Glutamatergic neuron (in vitro differentiated cells): ENCODE data around the gene POLD1. TPM values are rescaled to one million over a fixed set of nuclear protein-coding genes. Genes with fewer than 3 reads are reported as not detected.
A peak's percentile ranks its signal among the peaks of the same experiment; 100 is the strongest.

Source experiments
- DNase-seq: peaks from one replicate; pipeline ENCODE4 v3.0.0; 2022
- H3K27ac Mint-ChIP-seq: one replicate; pipeline ENCODE4 v1.8.0; 2020; ENCODE audit warnings: mild to moderate bottlenecking, mixed read lengths, inconsistent platforms; ENCODE audit not compliant: unreplicated experiment
- H3K27me3 Mint-ChIP-seq: one replicate; pipeline ENCODE4 v1.8.0; 2020; ENCODE audit warnings: mild to moderate bottlenecking, moderate library complexity, mixed read lengths, inconsistent platforms; ENCODE audit not compliant: unreplicated experiment
- H3K36me3 Mint-ChIP-seq: one replicate; pipeline ENCODE4 v1.8.0; 2020; ENCODE audit warnings: mild to moderate bottlenecking, mixed read lengths, inconsistent platforms; ENCODE audit not compliant: unreplicated experiment
- H3K4me1 Mint-ChIP-seq: one replicate; pipeline ENCODE4 v1.8.0; 2020; ENCODE audit warnings: mild to moderate bottlenecking, low read depth, mixed read lengths, inconsistent platforms; ENCODE audit not compliant: unreplicated experiment
- H3K4me3 Mint-ChIP-seq: one replicate; pipeline ENCODE4 v1.8.0; 2020; ENCODE audit warnings: mild to moderate bottlenecking, mixed read lengths, inconsistent platforms; ENCODE audit not compliant: unreplicated experiment
- H3K9me3 Mint-ChIP-seq: one replicate; pipeline ENCODE4 v1.8.0; 2020; ENCODE audit warnings: mild to moderate bottlenecking, moderate library complexity, mixed read lengths, inconsistent platforms; ENCODE audit not compliant: unreplicated experiment
- total RNA-seq: library from RNA; stranded (reverse); fragmentation: NEBNext Ultra II Directional; extraction: Animal tissue kit (Norgen Biotek cat#: 25700); gene quantifications from one replicate; pipeline ENCODE4 v1.2.1, GENCODE V29; 2021; ENCODE audit not compliant: unreplicated experiment
- TF ChIP-seq, protein P1 (sequence below): fragments of 200-600 bp; sonication (generic); IDR thresholded peaks from one replicate; pipeline ENCODE4 v1.5.0; 2021; ENCODE audit not compliant: partially characterized antibody, unreplicated experiment

Gene POLD1
- total RNA-seq, 1 donor from 2014 or later: 38.9 TPM

DNA sequence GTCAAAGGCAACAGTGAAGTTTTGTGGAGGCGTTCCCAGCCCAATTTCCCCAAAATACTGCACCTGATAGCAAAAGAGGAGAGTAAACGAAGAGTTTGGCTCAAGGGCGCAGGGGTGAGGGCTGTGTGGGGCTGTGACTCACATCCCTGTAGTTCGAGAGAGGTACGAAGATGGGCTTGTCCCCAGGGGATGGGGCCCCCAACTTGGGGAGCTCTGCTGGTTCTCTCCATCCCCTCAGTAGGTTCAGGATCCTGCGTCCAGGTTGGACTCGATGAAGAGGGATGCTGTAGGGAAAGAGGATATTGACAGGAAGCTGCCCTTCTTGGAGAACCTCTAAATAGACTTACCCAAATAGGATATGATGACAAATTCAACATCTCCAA, 22.1 kb upstream of the POLD1 start:
- Mint-ChIP-seq H3K36me3 (no peaks in the 10 kb centered on the region), H3K4me3 (no peak overlapping the region), H3K9me3 (peaks cover 7% of the 10 kb centered on the region), H3K4me1 (no peaks in the 10 kb centered on the region), H3K27me3 (peaks cover 5% of the 10 kb centered on the region), H3K27ac (no peak overlapping the region)
- DNase-seq: no peak
- TF ChIP-seq, protein P1, sequence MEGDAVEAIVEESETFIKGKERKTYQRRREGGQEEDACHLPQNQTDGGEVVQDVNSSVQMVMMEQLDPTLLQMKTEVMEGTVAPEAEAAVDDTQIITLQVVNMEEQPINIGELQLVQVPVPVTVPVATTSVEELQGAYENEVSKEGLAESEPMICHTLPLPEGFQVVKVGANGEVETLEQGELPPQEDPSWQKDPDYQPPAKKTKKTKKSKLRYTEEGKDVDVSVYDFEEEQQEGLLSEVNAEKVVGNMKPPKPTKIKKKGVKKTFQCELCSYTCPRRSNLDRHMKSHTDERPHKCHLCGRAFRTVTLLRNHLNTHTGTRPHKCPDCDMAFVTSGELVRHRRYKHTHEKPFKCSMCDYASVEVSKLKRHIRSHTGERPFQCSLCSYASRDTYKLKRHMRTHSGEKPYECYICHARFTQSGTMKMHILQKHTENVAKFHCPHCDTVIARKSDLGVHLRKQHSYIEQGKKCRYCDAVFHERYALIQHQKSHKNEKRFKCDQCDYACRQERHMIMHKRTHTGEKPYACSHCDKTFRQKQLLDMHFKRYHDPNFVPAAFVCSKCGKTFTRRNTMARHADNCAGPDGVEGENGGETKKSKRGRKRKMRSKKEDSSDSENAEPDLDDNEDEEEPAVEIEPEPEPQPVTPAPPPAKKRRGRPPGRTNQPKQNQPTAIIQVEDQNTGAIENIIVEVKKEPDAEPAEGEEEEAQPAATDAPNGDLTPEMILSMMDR: no peak

DNA sequence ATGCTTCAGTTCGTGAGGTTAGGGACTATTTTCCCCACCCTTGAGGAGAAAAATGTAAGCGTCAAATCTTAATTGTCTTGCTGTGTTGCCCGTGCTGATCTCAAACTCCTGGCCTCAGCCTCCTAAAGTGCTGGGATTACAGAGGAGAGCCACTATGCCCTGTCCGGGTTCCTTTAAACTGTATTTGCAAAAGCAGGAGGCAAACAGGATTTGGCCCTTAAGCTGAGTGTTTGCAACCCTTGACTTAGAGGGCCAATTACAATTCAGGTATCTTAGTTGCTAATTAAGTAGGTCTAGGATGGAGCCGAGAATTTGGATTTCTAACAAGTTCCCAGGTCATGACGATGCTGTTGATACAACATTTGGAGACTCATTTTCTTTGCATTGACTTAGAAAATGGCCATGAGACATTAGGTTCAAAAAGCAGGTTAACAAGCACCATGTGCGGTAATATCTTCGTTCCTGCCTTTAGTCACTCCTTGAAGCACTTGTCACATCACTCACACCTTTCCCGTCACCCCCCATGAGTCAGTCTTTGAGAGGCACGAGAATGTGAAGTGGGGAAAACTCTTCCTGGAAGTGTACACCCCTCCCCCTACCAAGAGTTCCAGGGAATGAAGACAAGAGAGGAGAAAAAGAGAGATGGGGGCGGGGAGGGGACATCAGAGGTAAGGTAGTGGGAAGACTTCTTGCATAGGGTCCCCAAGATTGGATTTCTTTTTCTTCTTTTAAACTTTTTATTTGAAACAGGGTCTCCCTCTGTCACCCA, 21.3 kb upstream of the POLD1 start:
- Mint-ChIP-seq H3K4me1 (no peaks in the 10 kb centered on the region), H3K27ac (no peak overlapping the region), H3K9me3 (peaks cover 7% of the 10 kb centered on the region), H3K27me3 (peaks cover 5% of the 10 kb centered on the region), H3K4me3 (no peak overlapping the region), H3K36me3 (no peaks in the 10 kb centered on the region)
- TF ChIP-seq, protein P1: no peak
- DNase-seq: no peak

DNA sequence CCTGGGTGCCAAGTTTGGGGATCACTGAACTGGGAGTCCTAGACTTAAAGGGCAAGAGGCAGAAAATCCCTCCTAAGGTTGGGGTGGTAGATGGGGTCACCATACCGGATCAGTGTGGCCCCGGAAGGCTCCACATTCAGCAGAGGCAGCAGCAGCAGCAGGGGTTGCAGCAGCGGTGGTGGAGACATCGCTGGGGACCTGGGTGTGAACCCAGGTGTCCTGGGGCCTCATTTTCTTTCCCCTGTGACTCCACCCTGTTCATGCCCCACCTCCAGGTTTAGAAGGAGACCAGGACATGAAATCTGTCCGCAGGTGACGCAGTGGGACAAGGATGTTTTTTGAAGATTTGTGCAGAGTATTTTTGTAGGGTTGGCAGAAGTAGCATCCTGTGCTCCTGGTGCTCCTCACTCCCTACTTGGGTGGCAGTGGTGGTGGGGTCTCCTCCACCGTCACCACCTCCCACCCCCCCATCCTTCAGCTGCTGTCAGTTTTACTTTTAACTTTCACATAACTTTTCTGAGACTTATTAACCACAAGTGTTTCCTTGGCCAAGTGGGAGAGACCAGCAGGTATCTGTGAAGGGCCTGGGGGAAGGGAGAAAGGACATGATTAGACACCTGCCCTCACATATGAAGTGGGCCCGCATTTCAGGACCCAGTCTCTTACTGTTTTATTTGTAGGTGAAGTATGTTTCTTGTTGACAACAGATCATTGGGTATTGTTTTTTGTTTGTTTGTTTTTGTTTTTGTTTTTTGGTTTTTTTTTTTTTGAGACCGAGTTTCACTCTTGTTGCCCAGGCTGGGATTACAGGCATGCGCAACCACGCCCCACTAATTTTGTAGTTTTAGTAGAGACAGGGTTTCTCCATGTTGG, 18.5 kb upstream of the POLD1 start, which contains the start of gene NAPSA:
TSS of gene NAPSA (minus strand) at position 206 of the 873 bp plus-strand sequence. CDS start at position 188, 18 bp downstream.
- Mint-ChIP-seq H3K27me3 (peaks cover 8% of the 10 kb centered on the region), H3K9me3 (peaks cover 8% of the 10 kb centered on the region), H3K36me3 (no peaks in the 10 kb centered on the region), H3K27ac (no peak within 1 kb of the TSS), H3K4me1 (peaks cover 5% of the 10 kb centered on the region), H3K4me3 (no peak within 1 kb of the TSS)
- no peak for DNase-seq
- TF ChIP-seq, protein P1: no peak

DNA sequence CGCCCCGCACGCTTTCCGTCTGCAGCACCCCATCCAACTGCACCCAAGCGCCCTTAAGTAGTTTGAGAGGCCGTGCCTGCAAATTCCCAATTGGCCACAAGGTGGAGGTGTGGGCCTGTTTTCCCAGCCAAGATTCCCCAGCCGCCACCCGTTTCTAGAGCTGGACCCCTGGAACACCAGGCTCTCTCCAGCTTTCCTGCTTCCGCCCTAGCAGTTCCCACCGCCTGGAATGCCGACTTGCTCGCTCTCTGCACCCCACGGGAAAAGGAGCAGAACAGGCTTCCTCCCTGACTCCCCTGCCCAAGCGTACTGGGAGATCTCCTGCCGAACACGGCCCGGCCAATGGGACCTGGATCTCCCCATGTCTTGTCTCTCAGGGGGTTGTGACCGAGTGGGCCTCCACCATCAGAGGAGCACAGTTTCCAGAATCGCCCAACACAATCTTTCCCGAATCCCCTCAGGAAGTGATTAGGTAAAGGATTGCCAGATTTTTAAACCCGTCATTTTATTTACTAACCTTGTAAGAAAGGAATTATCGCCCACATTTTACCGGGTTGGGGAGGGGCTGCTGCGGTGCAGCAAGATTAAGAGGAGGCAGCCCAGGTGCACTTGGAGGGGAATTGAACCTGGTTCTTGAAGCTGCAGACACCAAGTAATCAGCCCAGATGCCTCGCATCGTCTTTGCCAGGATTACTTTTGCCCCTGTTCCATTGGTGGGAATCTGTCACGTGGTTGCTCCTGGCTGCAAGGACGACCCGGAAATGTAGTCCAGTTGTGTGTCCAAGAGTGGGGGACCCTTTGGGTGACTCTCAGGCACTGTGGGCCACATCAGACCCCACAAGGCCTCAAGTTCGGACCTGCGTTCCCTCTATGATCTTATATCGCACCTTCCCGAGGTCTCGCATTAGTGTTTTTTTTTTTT, 15.2 kb upstream of the POLD1 start:
- peaks cover 5% of the 10 kb centered on the region for H3K9me3 Mint-ChIP-seq
- H3K36me3 Mint-ChIP-seq: no peaks in the 10 kb centered on the region
- TF ChIP-seq, protein P1: peak; percentile 92
- H3K27ac Mint-ChIP-seq: peak overlapping the region; percentile 94
- peak overlapping the region; percentile 98 for H3K4me3 Mint-ChIP-seq
- peak; percentile 87 for DNase-seq
- peaks cover 5% of the 10 kb centered on the region for H3K4me1 Mint-ChIP-seq
- H3K27me3 Mint-ChIP-seq: peaks cover 6% of the 10 kb centered on the region
